Panc1 (cell line): ENCODE measurements around the gene MYO7B.

ENCODE experiments used
- POLR2AphosphoS5 ChIP-seq: IDR thresholded peaks from 2 replicates; pipeline ENCODE4 v1.6.1; 2012; ENCODE audit warnings: mild to moderate bottlenecking, low read depth, low read length, moderate library complexity
- TF ChIP-seq, protein P1 (sequence below): fragments of 450-650 bp; IDR thresholded peaks from 2 replicates; pipeline ENCODE4 v1.5.1; 2017; ENCODE audit warnings: mild to moderate bottlenecking

DNA sequence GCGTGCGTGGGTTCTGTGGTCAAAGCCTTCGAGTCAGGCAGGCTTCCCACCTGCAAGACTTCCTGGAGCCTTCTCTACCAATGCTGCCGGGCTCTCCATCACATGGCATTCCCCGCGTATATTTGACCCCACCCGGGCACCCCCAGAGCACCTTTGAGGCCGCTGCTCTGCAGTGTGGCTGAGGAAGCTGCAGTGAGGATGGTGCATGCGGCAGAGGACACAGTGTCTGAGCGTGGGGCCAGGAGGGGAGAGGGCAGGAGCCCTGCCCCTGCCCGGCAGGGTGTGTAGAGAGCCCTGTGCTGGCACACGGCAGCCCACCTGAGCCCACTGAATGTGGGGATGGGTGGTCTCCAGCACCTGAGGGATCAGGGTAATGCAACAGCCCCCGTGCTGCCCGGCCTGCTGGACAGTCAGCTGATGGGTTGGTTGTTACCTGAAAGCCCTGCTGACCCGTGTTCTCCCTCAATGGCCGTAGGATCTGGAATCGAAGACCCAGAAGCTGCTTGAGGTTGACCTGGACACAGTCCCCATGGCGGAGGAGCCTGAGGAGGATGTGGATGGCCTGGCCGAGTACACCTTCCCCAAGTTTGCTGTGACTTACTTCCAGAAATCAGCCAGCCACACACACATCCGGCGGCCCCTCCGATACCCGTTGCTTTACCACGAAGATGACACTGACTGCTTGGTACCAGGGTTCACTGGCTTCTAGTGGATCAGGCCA lies 73.7 kb downstream of the MYO7B start:
- TF ChIP-seq POLR2AphosphoS5: no peak
- TF ChIP-seq, protein P1, sequence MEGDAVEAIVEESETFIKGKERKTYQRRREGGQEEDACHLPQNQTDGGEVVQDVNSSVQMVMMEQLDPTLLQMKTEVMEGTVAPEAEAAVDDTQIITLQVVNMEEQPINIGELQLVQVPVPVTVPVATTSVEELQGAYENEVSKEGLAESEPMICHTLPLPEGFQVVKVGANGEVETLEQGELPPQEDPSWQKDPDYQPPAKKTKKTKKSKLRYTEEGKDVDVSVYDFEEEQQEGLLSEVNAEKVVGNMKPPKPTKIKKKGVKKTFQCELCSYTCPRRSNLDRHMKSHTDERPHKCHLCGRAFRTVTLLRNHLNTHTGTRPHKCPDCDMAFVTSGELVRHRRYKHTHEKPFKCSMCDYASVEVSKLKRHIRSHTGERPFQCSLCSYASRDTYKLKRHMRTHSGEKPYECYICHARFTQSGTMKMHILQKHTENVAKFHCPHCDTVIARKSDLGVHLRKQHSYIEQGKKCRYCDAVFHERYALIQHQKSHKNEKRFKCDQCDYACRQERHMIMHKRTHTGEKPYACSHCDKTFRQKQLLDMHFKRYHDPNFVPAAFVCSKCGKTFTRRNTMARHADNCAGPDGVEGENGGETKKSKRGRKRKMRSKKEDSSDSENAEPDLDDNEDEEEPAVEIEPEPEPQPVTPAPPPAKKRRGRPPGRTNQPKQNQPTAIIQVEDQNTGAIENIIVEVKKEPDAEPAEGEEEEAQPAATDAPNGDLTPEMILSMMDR: no peak
